ENCODE measurements around the gene RTKN.
"Not testable (repeated sequence)": the region's sequence is repeated elsewhere in the genome, so short reads cannot be mapped to it uniquely, and the experiment has no call there.

RTKN gene

DNA sequence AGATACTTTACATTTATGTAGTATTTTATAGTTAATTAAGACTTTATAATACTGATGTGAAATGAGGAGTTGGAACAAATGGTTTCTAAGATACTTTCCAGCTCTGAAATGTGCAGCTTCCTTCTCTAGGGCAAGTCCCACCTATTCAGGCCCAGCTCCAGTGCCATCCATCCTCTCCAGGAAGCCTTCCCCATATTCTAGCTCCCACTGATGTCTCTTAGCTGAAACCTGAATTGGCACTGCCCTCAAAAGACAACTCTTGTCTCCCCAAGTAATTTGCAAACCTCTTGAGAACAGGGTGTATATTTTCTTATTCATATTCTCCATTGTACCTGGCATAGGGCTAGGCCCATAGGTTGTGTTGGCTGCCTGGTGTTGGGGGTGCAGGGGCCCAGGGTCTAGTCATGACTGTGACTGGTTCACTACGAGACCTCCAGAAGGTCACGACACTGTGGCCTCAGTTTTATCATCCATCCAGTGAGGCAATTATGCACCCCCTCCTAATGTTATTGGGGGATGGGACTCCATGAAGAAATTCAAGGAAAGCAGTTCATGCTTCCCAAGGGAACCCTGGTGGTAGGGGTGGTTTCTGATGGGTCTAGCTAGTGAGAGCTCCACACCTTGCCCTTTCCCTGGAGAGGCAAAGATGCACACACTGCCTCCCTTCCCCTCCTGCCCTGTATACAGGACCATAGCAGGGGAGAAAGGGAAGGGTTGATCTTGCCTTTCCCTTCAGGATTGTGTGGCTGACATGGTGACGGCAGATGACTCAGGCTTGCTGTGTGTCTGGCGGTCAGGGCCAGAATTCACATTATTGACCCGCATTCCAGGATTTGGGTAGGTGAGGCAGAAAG lies 17.4 kb downstream of the RTKN start:
- TF ChIP-seq, protein P1, sequence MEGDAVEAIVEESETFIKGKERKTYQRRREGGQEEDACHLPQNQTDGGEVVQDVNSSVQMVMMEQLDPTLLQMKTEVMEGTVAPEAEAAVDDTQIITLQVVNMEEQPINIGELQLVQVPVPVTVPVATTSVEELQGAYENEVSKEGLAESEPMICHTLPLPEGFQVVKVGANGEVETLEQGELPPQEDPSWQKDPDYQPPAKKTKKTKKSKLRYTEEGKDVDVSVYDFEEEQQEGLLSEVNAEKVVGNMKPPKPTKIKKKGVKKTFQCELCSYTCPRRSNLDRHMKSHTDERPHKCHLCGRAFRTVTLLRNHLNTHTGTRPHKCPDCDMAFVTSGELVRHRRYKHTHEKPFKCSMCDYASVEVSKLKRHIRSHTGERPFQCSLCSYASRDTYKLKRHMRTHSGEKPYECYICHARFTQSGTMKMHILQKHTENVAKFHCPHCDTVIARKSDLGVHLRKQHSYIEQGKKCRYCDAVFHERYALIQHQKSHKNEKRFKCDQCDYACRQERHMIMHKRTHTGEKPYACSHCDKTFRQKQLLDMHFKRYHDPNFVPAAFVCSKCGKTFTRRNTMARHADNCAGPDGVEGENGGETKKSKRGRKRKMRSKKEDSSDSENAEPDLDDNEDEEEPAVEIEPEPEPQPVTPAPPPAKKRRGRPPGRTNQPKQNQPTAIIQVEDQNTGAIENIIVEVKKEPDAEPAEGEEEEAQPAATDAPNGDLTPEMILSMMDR (conservative IDR thresholded peaks at IDR 0.05; ENCODE audit: low read depth, low read length), result no peak
- DNase-seq (ENCODE audit: low read depth), result no peak
- no peak overlapping the region for H3K4me3 ChIP-seq (ENCODE audit: low read depth, low read length)

DNA sequence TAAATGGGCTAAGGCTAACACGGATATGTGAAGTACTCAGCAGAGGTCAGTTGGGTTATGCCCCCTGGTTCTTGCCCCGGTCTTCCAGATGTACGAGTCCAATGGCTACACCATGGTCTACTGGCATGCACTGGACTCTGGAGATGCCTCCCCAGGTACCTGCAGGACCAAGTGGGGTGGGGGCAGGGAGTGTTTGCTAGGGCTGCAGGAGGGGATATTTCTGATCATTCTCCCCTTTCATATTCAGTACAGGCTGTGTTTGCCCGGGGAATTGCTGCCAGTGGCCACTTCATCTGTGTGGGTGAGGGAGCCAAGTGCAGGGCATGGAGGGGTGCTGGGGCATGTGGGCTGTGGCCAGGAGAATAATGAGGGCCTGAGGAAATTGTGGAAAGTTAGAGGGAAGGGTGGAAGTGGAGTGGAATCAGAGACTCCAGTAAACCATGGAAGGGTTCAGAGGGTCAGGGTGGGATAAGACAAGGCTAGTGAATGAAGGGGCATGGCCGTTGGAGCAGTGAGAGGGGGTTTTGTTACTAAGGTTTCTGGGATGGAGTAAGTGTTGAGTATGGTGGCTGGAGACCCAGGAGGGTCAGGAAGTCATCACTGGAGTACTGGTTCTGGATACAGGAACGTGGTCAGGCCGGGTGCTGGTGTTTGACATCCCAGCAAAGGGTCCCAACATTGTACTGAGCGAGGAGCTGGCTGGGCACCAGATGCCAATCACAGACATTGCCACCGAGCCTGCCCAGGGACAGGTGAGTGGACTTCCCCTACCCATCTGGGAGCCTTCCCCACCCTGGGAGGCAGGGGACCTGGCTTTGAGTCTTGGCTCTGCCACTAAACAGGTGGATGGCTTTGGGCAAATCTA lies 18.3 kb downstream of the RTKN start:
- no peak for DNase-seq (ENCODE audit: low read depth)
- TF ChIP-seq, protein P1 (conservative IDR thresholded peaks at IDR 0.05; ENCODE audit: low read depth, low read length), result no peak
- no peak overlapping the region for H3K4me3 ChIP-seq (ENCODE audit: low read depth, low read length)

DNA sequence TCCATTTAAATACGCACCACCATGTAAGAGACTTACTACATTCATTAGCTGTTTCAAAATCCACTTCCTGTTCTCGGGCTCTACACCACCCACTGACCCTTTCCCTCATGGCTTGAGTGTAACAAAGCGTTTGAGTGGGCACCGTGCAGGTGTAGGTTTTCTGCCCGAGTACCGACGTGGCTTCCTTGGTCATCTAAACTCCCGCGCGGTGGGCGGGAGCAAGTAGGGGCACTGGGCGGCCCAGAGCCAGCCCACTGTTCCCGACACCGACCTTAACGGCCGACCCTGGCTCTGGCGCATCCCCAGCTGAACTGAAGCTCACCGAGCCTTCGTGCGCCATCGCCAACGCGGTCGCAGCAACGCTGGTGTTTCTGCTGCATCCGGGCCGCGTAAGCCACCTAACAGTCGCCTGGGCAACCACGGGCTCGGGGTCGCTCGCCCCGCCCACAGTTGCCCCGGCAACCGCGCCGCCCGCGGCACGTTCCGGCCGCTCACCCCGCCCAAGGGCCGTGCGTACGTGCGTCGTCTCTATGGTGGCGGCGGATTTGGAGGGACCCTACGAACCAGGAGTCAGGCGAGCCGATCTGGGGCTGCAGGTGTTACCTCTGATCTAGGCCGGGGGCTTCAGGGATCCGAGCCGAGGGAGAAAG lies 20.4 kb downstream of the RTKN start, which contains the start of the genes C2orf81 and WDR54:
Gene C2orf81 (minus strand): TSS at position 399 of the 650 bp plus-strand sequence. CDS start 59 bp downstream, at position 340.
Gene WDR54 (plus strand): TSS at position 510 of the 650 bp plus-strand sequence. CDS start 424 bp downstream, outside the sequence.
- peak within 1 kb of the TSS; percentile 77 for H3K4me3 ChIP-seq (ENCODE audit: low read depth, low read length)
- peak; percentile 77 for DNase-seq (ENCODE audit: low read depth)
- TF ChIP-seq, protein P1 (conservative IDR thresholded peaks at IDR 0.05; ENCODE audit: low read depth, low read length), result no peak

DNA sequence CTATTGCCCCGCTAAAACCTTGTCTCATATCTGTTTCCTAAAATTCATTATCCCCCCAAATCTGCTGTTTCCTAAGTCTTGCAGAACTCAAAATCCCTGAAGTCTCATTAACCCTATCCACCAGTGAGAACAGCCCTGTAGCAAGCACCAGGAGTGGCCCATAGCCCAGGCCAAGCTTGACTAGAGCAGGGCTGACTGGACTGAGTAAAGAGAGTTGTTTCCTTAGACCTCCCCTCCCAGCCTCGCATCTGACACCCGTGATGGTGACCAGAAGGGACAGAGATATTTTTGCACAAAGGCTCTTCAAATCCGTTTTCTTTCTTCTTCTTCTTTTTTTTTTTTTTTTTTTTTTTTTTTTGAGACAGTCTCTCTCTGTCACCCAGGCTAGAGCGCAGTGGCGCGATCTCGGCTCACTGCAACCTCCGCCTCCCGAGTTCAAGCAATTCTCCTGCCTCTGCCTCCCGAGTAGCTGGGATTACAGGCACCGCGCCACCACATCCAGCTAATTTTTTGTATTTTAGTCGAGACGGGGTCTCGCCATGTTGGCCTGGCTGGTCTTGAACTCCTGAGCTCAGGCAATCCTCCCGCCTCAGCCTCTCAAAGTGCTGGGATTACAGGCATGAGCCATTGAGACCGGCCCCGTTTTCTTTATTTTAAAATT lies 21.2 kb downstream of the RTKN start:
- not testable (repeated sequence) for H3K4me3 ChIP-seq (ENCODE audit: low read depth, low read length); DNase-seq (ENCODE audit: low read depth)

DNA sequence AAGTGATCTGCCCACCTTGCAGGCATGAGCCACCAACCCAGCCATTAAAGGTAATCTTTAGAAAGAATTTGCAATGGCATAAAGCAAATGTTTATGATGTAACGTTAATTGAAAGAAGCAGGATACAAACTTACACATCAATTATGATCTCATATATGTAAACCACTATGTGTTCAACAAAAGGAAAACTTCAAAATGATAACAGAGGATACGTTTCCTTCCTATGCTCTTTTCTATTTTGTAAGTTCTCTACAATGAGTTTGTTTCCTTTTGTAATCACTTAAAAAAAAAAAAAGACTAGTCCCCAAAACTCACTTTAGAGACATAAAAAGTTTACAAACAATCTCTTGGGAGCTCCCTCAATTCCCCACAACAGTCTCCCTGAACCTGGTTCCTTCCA lies 21.7 kb downstream of the RTKN start:
- no peak for DNase-seq (ENCODE audit: low read depth)
- TF ChIP-seq, protein P1 (conservative IDR thresholded peaks at IDR 0.05; ENCODE audit: low read depth, low read length), result no peak
- no peak overlapping the region for H3K4me3 ChIP-seq (ENCODE audit: low read depth, low read length)

DNA sequence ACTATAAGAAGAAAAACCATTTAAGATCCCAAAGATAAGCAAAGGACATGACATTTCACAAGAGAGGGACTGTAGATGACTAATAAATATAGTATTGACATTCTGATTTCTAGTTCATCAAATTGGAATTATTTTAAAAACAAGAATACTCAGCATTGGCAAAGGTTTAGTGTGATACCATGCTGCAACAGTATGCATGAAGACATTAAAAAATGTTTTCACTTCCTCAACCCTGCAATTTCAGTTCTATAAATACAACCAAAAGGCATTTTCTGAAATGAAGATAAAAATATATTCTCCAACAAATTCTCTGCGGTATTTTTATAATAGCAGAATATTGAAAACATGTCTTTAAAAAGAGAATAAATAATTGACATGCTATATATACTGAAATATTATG lies 22.4 kb downstream of the RTKN start:
- no peak for DNase-seq (ENCODE audit: low read depth)
- no peak overlapping the region for H3K4me3 ChIP-seq (ENCODE audit: low read depth, low read length)
- TF ChIP-seq, protein P1 (conservative IDR thresholded peaks at IDR 0.05; ENCODE audit: low read depth, low read length), result no peak

All from choroid plexus epithelial cell (primary cell).